Measurements from ENCODE around the gene DUSP9. TPM values are rescaled to one million over a fixed set of nuclear protein-coding genes. Genes with fewer than 3 reads are reported as not detected.
"Not testable (repeated sequence)": the region's sequence is repeated elsewhere in the genome, so short reads cannot be mapped to it uniquely, and the experiment has no call there.

DUSP9 gene
- total RNA-seq, 2 experiments from 2014 or later, result not detected

- POLR2A ChIA-PET, result no interaction called here
- H3K27me3 Mint-ChIP-seq, result no peaks in the 10 kb centered on the region
Observed at GRCh38 chrX:153693216-153694086, 46.4 kb downstream of the DUSP9 start.

GRCh38 chrX:153694256-153694655, 47.3 kb downstream of the DUSP9 start:
- CTCF ChIA-PET, H3K4me1 Mint-ChIP-seq, H3K4me3 Mint-ChIP-seq, H3K9me3 Mint-ChIP-seq, DNase-seq, H3K27ac Mint-ChIP-seq, H3K27me3 Mint-ChIP-seq, POLR2A ChIA-PET: not testable (repeated sequence)
- H3K36me3 Mint-ChIP-seq (ENCODE audit: low read depth), result peaks cover 14% of the 10 kb centered on the region

More at GRCh38 chrX:153693216-153694086, 46.4 kb downstream of the DUSP9 start:
- H3K36me3 Mint-ChIP-seq (ENCODE audit: low read depth), result peaks cover 10% of the 10 kb centered on the region
- no peak overlapping the region for H3K27ac Mint-ChIP-seq
- no peak overlapping the region for H3K4me3 Mint-ChIP-seq
- CTCF ChIA-PET, result no interaction called here
- DNase-seq, result no peak
- no peaks in the 10 kb centered on the region for H3K9me3 Mint-ChIP-seq
- H3K4me1 Mint-ChIP-seq, result no peaks in the 10 kb centered on the region

- H3K4me1 Mint-ChIP-seq, result no peaks in the 10 kb centered on the region
- ChIA-PET CTCF (no interaction called here), POLR2A (no interaction called here)
- H3K27ac Mint-ChIP-seq, result no peak overlapping the region
- no peaks in the 10 kb centered on the region for H3K9me3 Mint-ChIP-seq
- DNase-seq, result no peak
- peaks cover 14% of the 10 kb centered on the region for H3K36me3 Mint-ChIP-seq (ENCODE audit: low read depth)
- H3K27me3 Mint-ChIP-seq, result no peaks in the 10 kb centered on the region
- H3K4me3 Mint-ChIP-seq, result no peak overlapping the region
Observed at GRCh38 chrX:153694687-153695270, 47.8 kb downstream of the DUSP9 start.

GRCh38 chrX:153696100-153696499, 49.1 kb downstream of the DUSP9 start:
- H3K36me3 Mint-ChIP-seq (ENCODE audit: low read depth), result peaks cover 20% of the 10 kb centered on the region
- CTCF ChIA-PET, result no interaction called here
- H3K4me1 Mint-ChIP-seq, result no peaks in the 10 kb centered on the region
- no peak overlapping the region for H3K4me3 Mint-ChIP-seq
- no peaks in the 10 kb centered on the region for H3K27me3 Mint-ChIP-seq
- no peak overlapping the region for H3K27ac Mint-ChIP-seq
- POLR2A ChIA-PET, result no interaction called here
- no peak for DNase-seq
- H3K9me3 Mint-ChIP-seq, result no peaks in the 10 kb centered on the region

- H3K27ac Mint-ChIP-seq, H3K9me3 Mint-ChIP-seq, POLR2A ChIA-PET, CTCF ChIA-PET, H3K4me1 Mint-ChIP-seq, DNase-seq, H3K4me3 Mint-ChIP-seq, H3K27me3 Mint-ChIP-seq: not testable (repeated sequence)
- H3K36me3 Mint-ChIP-seq (ENCODE audit: low read depth), result peaks cover 20% of the 10 kb centered on the region
Observed at GRCh38 chrX:153696538-153696937, 49.5 kb downstream of the DUSP9 start.

GRCh38 chrX:153696986-153697722, 50.2 kb downstream of the DUSP9 start:
- H3K4me1 Mint-ChIP-seq, H3K27me3 Mint-ChIP-seq, H3K9me3 Mint-ChIP-seq, POLR2A ChIA-PET, H3K27ac Mint-ChIP-seq, H3K4me3 Mint-ChIP-seq, CTCF ChIA-PET, DNase-seq: not testable (repeated sequence)
- H3K36me3 Mint-ChIP-seq (ENCODE audit: low read depth), result peaks cover 20% of the 10 kb centered on the region

GRCh38 chrX:153697924-153698865, 51.2 kb downstream of the DUSP9 start:
- POLR2A ChIA-PET, result no interaction called here
- Mint-ChIP-seq H3K27ac (no peak overlapping the region), H3K4me3 (no peak overlapping the region), H3K36me3 (ENCODE audit: low read depth) (peaks cover 20% of the 10 kb centered on the region), H3K9me3 (no peaks in the 10 kb centered on the region), H3K4me1 (no peaks in the 10 kb centered on the region), H3K27me3 (no peaks in the 10 kb centered on the region)
- CTCF ChIA-PET, result no interaction called here
- no peak for DNase-seq

GRCh38 chrX:153699210-153699783, 52.3 kb downstream of the DUSP9 start:
- POLR2A ChIA-PET, result interaction anchor here (0.6 kb wide), 1 partner anchor 36 kb away, joined by 4 read pairs; no protein-coding TSS in a partner anchor
- H3K36me3 Mint-ChIP-seq (ENCODE audit: low read depth), result peaks cover 20% of the 10 kb centered on the region

GRCh38 chrX:153699784-153700371, 52.9 kb downstream of the DUSP9 start:
- H3K27ac Mint-ChIP-seq, H3K4me3 Mint-ChIP-seq, H3K9me3 Mint-ChIP-seq, DNase-seq, CTCF ChIA-PET, H3K27me3 Mint-ChIP-seq, H3K4me1 Mint-ChIP-seq: not testable (repeated sequence)
- POLR2A ChIA-PET, result interaction anchor here (0.6 kb wide), 1 partner anchor 37 kb away, joined by 4 read pairs; no protein-coding TSS in a partner anchor
- peaks cover 20% of the 10 kb centered on the region for H3K36me3 Mint-ChIP-seq (ENCODE audit: low read depth)

More at GRCh38 chrX:153699210-153699783, 52.3 kb downstream of the DUSP9 start:
- CTCF ChIA-PET, DNase-seq, H3K27ac Mint-ChIP-seq, H3K4me1 Mint-ChIP-seq, H3K4me3 Mint-ChIP-seq, H3K27me3 Mint-ChIP-seq, H3K9me3 Mint-ChIP-seq: not testable (repeated sequence)

GRCh38 chrX:153700376-153700945, 53.5 kb downstream of the DUSP9 start:
- no peaks in the 10 kb centered on the region for H3K4me1 Mint-ChIP-seq
- CTCF ChIA-PET, result no interaction called here

More at GRCh38 chrX:153700376-153700945, 53.5 kb downstream of the DUSP9 start:
- DNase-seq, result no peak
- no peaks in the 10 kb centered on the region for H3K27me3 Mint-ChIP-seq
- H3K27ac Mint-ChIP-seq, result no peak overlapping the region
- no peak overlapping the region for H3K4me3 Mint-ChIP-seq
- POLR2A ChIA-PET, result no interaction called here
- H3K9me3 Mint-ChIP-seq, result no peaks in the 10 kb centered on the region
- H3K36me3 Mint-ChIP-seq (ENCODE audit: low read depth), result peaks cover 20% of the 10 kb centered on the region

Data from activated CD4-positive, alpha-beta memory T cell treated with anti-CD3 and anti-CD28 coated beads, Interleukin-2, amount 10 ng/mL, durations not matched to agents 7 days and 5 days (primary cell).